Measurements from ENCODE around the gene TRHDE. TPM values are rescaled to one million over a fixed set of nuclear protein-coding genes. Genes with fewer than 3 reads are reported as not detected.
"Not testable (repeated sequence)": the region's sequence is repeated elsewhere in the genome, so short reads cannot be mapped to it uniquely, and the experiment has no call there.

Gene TRHDE
- total RNA-seq, 1 experiment from 2014 or later, result 1.2 TPM

DNA sequence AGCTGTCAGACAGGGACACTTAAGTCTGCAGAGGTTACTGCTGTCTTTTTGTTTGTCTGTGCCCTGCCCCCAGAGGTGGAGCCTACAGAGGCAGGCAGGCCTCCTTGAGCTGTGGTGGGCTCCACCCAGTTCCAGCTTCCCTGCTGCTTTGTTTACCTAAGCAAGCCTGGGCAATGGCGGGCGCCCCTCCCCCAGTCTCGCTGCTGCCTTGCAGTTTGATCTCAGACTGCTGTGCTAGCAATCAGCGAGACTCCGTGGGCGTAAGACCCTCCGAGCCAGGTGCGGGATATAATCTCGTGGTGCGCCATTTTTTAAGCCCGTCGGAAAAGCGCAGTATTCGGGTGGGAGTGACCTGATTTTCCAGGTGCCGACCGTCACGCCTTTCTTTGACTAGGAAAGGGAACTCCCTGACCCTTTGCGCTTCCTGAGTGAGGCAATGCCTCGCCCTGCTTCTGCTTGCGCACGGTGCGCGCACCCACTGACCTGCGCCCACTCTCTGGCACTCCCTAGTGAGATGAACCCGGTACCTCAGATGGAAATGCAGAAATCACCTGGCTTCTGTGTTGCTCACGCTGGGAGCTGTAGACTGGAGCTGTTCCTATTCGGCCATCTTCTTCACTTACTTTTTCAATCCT lies 248.0 kb downstream of the TRHDE start:
- not testable (repeated sequence) for DNase-seq (ENCODE audit: low read depth)

DNA sequence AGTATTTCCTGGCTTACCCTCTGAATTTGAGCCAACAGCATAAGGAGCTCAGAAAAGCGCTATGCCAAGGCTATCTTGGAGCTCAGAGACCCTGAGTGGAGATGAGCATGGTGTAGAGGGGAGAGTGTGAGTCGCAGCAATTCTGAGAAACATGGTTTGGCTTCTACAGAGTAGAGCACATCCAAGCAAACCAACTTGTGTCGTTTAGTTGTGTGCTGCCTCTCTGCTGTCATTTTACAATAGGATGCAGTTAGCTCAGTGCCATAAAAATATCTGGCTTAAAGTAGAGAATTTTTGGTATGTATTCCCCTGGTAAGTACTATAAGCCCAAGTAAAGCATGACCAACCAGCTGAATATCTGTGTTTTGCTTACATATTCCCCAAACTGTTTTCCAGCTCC lies 249.2 kb downstream of the TRHDE start:
- DNase-seq (ENCODE audit: low read depth), result no peak

DNA sequence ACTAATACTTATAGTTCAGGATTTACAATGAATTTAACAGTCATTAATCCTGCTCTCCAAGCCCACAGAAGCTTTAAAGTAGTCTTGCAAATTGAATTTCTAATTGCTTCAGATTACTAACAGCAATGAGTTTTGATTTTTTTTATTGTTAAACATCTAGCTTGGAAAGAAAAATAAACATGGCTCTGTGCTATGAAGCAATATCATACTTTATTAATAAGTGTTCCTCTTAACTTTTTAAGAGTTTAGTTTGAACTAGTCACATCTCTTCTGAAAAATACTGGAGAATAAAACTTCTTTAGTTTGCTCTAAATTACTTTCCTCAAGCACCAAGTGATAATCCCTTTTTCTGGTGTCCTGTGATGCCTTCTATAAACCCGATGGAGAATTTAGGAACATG lies 250.2 kb downstream of the TRHDE start:
- no peak for DNase-seq (ENCODE audit: low read depth)

DNA sequence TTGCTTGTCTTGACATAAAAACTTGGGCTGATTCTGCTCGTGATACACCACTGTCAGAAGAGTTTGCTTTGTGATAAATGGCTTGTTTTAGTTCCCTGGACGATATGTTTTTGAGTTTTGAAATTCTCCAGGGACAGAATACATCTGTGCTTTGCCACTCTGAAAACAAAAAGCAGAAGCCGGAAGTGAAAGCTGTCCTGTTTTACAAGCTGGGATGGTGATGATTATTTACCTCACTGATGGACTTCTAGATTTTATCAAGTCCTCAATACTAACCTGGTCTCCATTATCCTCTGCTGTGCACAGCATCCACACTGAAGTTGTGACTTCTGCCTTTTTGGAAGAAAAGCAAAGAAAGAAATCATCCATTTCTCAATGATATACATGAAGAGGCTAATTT lies 251.6 kb downstream of the TRHDE start:
- DNase-seq (ENCODE audit: low read depth), result no peak

DNA sequence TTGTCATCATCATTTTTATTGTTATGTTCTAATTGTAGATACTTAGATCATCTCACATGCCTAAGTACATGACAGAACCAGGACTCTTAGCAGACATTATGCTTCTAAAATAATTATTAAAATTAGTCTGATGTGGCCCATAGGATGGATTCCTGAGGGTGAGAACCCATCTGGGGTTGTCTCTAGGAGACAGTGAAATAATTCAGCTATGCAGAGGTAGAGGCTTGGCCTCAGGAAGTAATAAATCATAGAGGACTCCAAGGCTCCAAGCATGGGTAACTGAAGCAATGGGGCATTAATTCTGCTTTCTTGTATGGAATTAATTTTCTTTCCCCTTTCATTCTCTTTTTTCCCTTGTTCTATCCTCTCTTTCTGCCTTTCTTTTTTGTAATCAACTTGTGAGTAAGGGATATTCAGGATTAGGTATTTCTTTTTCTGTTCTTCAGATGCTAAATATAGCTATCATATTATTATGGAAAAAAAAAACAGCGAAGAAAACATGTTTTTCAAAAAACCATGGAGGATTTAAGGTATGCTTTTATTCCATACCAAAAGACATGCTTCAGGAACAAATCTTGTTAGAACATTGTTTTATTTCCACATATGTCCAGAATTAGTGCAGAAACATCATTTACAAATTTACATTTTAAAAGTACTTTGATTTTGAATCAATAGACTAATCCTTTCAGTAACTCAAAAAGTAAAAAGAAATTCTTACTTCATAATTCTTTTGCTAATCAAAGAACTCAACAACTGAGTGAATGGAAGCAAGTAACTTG lies 263.2 kb downstream of the TRHDE start:
- DNase-seq (ENCODE audit: low read depth), result no peak

DNA sequence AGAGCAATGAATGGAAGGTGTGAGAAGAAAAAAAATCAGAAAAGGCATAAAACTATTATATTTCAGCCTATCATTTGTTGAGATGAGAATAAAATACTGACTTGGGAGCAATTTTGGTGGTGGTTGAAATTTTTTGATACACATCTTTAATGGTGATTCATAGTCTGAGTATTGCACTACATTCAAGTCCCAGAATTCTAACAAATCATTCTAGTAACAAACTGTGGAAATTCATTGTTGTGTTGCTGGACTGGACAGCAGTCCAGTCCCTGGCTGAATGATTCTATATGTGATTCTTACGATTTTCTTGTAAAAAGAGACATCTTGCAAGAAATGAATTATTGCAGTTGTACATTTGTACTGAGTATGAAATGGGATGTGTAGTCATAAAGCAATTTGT lies 268.6 kb downstream of the TRHDE start:
- no peak for DNase-seq (ENCODE audit: low read depth)

DNA sequence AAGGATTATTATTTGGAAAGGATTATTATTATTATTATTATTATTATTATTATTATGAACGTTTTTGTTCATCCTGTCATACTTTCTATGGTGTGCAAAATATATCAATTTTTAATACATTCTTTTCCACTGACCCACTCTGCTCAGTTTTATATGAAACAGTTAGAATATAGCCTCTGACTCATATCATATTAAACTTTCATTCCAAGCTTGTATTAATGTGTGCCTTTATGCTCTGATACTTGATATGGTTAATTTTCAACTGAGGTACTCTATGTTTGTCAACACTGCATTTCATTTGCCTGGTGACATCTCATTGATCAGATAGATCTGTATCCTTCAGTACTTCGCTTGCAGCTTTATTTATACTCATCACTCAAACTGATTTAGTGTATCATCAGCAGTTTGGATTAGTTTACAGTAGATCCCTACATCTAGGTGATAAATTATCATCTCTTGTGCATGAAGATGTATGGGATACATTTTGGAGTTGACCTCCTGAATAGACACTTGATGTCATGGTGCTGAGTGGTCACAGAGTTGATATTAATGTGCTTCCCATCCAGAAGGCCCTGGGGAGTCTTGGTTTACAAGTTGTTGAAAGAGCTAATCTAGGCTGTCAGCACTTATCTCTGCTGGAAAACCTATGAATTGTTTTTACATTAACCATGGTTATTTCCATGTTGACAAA lies 271.8 kb downstream of the TRHDE start:
- DNase-seq (ENCODE audit: low read depth), result no peak

DNA sequence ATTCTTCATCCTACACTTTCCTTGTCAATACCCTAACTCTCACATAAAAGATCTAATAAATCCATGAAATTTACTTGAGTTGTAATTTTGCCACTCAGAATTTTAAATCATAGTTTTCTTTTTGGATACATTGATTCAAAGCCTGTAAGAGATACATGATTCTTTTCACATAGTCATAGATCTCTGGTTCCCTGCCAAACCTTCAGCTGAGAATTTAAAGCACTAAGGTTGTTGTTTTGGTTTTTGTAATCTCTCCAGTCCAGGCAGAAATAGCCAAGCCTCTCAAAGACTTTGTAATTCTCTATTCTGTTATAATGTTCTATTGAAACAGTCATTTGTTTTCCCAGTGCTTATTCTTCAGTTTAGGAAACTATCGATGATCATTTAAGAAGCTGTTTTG lies 273.9 kb downstream of the TRHDE start:
- no peak for DNase-seq (ENCODE audit: low read depth)

DNA sequence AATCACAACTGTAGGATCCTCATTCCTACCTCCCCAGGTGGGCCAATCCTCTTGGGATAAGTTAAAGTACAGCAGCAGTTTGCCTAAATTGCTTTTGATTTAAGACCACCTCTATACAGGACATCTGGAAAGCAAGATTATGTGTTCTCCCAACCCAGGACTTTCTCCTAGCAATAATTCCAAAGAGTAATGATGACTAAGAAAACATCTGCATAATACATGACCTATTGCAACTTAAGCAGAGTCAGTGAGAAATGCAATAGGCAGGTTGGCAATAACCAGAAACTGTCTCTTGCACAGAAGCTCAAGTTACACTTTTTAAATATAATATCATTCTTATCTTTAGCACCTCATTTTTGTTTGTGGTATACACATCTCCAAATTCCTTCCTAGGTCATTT lies 275.4 kb downstream of the TRHDE start:
- no peak for DNase-seq (ENCODE audit: low read depth)

DNA sequence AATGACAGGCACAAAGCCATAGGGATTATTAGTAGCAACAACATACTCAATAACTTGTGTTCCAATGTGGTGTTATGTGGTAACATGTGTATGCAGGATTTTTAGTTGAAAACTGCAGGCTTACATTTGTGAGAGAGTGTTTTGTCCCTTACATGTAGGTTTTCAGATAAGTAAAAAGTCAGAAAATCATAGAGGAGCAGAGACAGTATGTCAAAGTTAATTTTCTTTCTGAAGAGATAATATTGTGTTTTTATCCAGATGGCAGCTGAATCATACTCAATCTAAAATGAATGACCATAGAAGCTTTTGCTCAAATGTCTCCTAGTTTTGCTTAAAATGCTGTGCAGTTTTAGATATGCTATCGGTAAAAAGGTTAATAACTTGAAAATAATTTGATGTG lies 277.0 kb downstream of the TRHDE start:
- DNase-seq (ENCODE audit: low read depth), result no peak

DNA sequence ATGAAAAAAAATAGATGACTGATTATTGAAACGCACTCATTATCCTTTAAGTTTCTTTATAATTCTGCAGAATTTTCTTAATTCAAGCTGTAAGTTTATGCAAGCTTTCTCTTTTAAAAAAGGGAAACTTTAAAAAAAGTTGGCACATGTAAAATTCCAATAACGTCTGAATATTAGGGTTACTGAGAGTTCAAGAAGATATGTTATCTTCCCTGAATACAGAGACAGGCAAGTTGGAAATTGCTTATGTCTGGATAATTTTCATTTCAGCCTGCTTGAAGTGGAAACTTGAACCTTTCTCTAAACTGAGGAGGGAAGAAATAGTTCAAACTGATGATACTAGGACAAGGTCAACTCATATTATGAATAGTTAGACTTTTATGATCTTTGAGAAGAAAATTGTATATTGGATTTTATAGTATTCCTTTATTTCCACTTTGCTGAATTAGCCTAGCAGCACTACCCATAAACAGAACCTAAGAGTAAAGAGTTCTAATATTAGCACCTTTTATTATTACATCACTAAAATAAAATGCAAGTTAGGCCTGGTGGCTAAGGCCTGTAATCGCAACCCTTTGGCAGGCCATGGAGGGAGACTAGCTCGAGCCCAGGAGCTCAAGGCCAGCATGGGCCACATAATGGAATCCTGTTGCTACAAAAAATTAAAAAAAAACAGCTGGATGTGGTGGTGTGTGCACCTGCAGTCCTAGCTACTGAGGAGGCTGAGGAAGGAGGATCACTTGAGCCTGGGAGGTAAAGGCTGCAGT lies 288.0 kb downstream of the TRHDE start:
- no peak for DNase-seq (ENCODE audit: low read depth)

DNA sequence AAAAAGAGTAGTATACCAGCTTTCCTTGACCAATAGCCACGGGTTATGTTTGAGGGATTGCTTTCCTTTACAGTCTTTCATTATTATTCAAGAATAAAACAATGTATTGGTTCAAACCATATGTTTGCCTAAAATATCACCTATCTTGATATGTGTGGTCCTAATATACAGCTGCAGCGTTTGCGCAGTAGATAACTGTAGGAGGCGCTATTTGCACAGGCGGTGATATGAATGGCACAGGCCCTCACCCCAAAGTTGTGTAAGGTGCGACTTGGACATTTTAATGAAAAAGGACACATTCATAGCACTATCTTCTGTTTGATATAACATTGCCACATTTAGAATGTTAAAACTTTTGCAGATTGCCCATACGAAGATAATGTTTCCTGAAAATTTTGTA lies 298.4 kb downstream of the TRHDE start:
- no peak for DNase-seq (ENCODE audit: low read depth)

DNA sequence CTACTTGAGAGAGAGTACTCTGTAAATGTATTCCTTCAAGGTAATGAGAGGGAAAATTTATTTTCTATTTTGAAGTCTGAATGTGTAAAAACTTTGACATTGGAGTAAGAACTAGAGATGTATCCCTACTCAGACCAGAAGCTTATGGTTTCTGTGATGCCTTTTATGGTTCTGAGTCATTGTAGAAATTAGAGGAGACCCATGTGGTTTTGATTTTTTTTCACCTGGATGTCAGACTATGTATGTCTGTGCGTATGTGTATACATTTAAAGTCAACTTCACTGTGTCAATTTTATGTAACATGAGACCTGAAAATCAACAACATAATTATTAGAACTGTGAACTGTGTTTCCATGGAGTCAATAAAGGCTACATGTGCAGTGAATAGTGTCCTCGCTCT lies 302.0 kb downstream of the TRHDE start:
- no peak for DNase-seq (ENCODE audit: low read depth)

DNA sequence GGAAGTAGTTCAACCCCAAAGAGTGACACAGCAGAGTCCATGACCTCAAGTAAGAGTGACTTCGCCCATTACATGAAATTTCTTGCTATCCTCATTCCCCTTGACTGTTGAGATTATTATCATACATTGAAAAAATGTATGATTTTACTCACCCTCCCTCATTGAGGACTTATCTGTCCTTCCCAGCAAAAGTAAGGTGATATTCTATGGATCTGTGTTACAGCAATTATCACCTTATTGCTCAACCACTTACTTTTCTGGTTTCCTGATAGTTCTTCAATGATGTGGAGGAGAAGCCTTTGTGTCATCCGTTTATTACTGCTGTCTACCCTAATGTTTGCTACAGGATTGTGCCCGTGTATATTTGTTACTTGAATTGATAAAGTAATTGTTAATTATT lies 306.2 kb downstream of the TRHDE start:
- DNase-seq (ENCODE audit: low read depth), result no peak

DNA sequence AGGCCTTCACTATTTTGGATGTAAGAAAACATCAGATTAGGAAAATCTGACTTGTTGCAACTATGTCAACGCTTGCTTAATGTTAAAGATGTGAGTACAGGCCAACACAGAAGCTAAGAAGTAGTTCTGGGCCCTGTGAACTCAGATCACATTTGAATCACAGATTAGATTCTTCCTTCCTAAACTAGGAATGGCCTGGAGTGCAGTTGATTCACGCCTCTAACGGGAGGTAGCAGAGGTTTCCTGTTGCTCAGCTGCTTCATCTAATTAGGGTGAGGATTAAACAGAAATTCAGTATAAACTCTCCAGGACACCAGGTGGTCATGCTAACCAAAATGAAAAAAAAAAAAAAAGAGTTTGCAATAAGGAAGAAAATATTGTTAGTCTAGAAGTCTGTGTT lies 314.3 kb downstream of the TRHDE start:
- no peak for DNase-seq (ENCODE audit: low read depth)

DNA sequence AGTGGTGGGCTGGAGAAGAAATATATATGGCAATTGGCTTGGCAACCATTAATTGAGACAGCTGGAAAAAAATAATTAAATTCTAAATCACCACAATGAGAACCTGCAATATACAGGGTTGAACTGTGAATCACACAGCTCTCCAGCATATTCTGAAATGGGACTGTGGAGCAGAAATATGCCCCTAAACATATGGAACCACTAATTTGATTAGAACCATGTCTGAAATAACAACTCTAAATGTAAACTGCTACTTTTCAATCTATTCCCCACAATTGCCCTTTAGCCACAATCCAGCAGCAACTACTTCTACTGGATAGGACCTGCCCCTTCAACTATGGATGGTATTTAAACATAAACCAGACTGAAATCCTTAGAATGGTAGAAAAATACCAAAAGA lies 330.4 kb downstream of the TRHDE start:
- DNase-seq (ENCODE audit: low read depth), result no peak

DNA sequence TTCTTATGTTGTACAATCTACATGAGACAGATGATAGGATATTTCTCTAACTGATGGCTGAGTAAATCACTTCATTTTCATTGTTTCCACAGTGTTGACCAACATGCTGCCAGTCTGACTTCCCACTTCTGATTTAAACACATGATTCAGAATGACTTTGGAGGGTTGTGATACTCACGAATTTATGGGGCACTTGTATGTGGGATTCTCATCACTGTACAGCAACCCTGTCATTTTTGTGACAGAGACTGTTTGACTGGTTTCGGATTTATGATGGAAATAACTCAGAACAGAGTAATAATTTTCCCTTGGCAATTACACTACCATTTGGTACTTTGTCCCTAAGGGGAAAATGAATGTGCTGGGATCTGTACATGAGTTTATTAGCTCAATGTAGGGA lies 333.8 kb downstream of the TRHDE start:
- no peak for DNase-seq (ENCODE audit: low read depth)

DNA sequence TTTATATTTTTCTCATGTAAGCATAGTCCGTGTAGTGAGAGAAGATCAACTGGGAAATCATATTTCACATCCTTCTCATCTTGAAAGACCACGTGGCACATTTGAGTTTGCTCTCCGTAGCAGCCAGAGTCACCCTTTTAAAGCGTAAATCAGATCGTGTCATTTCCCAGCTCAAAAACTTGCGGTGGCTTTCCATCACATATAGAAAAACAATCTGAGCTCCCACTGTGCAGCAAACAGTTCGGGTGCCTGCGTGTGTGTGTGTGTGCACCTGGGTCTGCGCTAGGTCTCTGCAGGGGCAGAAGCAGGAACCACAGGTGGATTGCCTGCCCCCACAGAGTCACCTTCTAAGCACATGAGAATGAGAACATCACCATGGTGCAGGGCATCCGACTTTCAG lies 338.2 kb downstream of the TRHDE start:
- no peak for DNase-seq (ENCODE audit: low read depth)

DNA sequence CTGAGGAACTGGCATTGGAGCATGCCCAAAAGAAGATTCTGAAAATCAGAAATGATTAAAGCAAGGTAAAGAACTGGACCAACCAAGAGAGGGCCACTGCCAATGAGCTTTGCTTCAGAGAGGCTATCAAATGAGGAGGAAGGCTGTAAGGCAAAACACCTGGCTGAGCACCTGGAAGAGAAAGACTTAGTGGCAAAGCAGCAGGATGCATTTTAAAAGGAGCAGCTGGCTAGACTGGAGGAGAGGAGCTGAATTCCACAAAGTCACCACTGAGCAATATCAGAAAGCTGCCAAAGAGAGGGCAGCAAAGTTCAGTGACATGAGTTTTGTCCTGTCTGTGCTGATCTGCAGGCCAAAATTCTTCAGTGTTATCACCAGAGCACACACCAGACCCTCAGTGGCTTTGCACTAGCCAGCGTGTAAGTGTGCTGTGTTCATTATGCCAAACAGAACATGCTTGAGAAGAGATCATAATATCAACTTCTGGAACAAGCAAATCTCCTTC lies 338.7 kb downstream of the TRHDE start:
- no peak for DNase-seq (ENCODE audit: low read depth)

DNA sequence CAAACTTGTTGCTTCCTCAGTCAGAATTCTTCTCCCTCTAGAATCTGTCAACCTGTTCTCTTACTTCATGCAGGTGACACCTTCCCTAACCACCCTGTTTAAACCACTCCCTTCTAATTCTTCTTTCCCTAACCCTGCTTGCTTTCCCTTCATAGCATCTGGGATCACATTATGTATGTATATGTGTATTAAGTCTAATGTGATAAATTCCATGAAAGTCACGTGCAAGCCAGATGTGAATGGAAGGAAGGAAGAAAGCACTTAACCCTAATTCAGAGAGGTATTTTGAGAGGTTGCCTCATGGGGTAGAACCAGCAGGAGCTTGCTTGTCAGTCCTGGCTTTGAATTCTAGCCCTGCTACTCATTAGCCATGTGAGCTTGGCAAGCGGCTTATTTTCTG lies 340.0 kb downstream of the TRHDE start:
- DNase-seq (ENCODE audit: low read depth), result no peak

DNA sequence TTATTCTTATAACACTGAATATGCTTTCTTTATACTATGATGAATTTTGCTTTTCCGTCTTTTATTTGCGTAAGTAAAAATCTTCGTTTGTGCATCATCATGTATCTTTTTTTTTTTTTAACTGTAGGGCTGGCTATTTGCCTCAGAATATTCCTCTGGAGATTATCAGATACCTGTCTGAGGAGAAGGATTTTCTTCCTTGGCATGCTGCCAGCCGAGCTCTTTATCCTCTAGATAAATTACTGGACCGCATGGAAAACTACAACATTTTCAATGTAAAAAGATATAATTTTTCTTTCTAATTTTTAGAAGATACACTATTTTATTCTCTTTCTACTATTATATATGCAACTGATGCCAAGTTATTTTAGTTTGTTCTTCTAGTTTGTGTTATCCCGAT lies 346.6 kb downstream of the TRHDE start:
- no peak for DNase-seq (ENCODE audit: low read depth)

DNA sequence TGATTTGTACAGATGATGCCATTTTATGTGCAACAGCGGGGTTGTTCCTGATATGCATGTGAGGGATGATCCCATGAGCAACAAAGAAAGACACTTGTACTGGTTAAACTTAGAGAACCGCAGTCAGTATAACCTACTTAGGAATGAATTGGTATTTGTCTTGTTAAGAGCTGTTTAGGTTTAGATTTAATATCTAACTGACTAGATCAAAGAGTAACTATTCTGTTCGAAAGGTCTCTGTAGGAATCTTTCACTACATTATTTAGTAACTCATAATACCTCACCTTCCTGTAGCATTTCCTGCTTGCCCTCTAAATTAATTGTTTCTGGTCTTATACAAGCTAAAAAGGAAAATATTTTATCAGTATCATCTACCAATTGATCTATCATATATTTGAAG lies 350.4 kb downstream of the TRHDE start:
- no peak for DNase-seq (ENCODE audit: low read depth)

Measured in RPMI7951 (cell line).